Coronary artery (tissue), 2 donors: ENCODE measurements around the gene TBX18.
A peak's percentile ranks its signal among the peaks of the same experiment; 100 is the strongest.

Source experiments
- DNase-seq: peaks from one replicate; pipeline ENCODE4 v3.0.0-alpha.2; 2017; ENCODE audit warnings: low spot score
- H3K27ac ChIP-seq, 2 donors: fragments of 200-600 bp; sonication (generic); one replicate each; pipeline ENCODE4 v1.5.1; 2016 to 2019
- H3K4me3 ChIP-seq: fragments of 200-600 bp; sonication (generic); 2 replicates; pipeline ENCODE4 v1.5.1; 2016; ENCODE audit warnings: mild to moderate bottlenecking, moderate library complexity
- TF ChIP-seq, protein P1 (sequence below): fragments of 200-600 bp; sonication (generic); IDR thresholded peaks from one replicate; pipeline ENCODE4 v1.5.1; 2019; ENCODE audit warnings: antibody characterized with exemption

Gene TBX18

DNA sequence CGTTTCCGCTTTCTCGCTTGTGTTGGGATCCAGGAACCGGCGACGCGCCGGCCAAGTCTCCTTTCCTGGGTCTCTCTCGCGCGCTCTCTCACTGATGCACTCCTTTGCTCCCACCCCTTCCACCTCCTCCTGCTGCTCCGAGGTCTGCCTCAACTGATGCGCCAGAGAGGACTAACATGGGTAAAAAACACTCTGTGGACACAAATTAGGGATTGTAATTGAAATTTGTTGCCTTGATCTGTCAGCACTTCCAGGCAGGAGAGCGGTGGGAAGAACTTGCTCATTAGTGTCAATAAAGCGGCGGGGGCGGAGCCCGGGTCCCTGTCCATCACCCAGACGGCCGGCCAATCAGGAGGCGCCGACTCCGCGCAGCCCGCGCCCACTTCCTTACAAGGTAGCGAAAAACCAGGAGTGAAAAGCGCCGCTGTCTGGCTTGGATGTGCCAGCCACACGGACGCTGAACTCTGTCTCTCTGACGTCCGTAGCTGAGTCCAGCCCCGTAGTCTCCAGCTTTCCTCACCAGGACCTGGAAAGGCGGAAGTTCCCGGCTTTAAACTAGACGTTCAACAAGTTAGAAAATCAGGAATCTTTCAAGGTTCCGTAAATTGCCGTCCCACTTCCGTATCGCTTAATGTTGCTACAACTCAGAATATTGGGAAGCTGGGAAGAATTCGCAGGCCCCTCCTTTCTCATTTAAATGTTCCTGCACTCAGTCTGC is at the start of gene TBX18:
Gene TBX18 (minus strand): TSS at position 267 of the 718 bp plus-strand sequence. CDS start 417 bp downstream, outside the sequence.
- DNase-seq, result peak; percentile 99
- H3K4me3 ChIP-seq, result peak within 1 kb of the TSS; percentile 82
- peak within 1 kb of the TSS; percentile 96 to 99 for H3K27ac ChIP-seq
- TF ChIP-seq, protein P1, sequence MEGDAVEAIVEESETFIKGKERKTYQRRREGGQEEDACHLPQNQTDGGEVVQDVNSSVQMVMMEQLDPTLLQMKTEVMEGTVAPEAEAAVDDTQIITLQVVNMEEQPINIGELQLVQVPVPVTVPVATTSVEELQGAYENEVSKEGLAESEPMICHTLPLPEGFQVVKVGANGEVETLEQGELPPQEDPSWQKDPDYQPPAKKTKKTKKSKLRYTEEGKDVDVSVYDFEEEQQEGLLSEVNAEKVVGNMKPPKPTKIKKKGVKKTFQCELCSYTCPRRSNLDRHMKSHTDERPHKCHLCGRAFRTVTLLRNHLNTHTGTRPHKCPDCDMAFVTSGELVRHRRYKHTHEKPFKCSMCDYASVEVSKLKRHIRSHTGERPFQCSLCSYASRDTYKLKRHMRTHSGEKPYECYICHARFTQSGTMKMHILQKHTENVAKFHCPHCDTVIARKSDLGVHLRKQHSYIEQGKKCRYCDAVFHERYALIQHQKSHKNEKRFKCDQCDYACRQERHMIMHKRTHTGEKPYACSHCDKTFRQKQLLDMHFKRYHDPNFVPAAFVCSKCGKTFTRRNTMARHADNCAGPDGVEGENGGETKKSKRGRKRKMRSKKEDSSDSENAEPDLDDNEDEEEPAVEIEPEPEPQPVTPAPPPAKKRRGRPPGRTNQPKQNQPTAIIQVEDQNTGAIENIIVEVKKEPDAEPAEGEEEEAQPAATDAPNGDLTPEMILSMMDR, result no peak

DNA sequence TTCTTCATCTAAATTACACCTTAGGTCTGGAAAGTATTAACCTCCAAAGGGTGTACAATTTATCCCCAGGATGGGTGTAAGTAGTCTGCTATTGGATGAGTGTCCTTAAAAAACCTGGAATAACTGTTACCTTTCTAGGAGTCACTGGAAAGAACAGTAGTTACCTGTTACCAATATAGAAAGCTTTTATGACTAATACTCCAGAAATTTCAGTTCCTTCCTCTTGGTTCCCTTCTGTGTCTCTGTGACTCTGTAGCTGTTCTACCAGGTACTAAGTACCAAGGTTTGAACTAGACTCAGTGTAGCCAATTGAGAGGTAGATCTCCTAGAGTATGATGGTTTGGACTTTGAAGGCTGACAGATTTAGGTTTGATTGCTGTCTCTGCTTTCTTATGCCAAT is 47.0 kb upstream of the TBX18 start:
- Histone ChIP-seq H3K27ac (no peak overlapping the region), H3K4me3 (no peak overlapping the region)
- DNase-seq, result no peak
- TF ChIP-seq, protein P1, result no peak

DNA sequence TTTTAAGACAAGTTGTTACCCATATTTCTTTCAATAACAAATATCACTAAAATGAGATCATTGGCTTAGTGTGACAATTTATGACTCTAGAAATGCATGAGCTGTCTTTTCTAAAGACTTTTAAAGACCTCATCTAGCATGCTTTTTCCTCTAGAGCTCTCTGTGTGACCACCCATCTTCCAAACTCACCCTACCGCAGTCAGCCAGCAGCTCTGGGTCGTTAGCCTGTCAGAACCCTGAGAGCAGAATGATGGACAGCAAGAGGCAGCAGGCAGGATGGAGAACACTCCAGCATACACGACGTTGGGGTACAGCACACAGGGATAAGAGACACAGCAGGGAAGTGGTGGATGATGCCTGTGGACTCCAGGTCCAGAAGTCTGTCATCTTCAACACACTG is 45.1 kb upstream of the TBX18 start:
- Histone ChIP-seq H3K27ac (no peak overlapping the region), H3K4me3 (no peak overlapping the region)
- TF ChIP-seq, protein P1, result no peak
- DNase-seq, result no peak

DNA sequence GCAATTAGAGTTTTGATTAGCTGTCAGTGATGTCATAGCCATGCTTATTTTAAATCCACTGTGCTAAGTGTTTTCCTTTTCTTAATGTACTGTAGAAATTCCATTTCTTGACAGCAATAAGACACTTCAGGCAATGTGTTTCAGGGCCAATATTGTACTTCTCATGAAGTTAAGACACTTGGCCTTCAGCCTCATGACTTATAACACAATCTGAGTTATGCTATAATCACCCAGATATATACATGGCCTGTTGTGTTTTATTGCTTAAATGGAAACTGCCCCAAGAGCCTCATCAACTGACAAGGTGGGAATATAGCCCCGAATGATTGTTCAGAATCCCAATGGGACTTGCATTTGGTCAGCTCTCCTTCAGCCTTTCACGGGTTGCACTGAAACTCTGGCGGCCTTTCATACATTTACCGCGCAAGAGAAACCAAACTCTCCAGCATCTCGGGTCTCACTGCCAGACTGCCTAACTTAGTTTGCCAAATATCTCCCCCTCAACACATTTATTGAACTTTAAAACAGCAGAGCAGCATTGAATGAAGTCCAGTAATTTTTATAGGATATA is 44.2 kb upstream of the TBX18 start:
- TF ChIP-seq, protein P1, result no peak
- no peak overlapping the region for H3K4me3 ChIP-seq
- DNase-seq, result no peak
- H3K27ac ChIP-seq, result no peak overlapping the region

DNA sequence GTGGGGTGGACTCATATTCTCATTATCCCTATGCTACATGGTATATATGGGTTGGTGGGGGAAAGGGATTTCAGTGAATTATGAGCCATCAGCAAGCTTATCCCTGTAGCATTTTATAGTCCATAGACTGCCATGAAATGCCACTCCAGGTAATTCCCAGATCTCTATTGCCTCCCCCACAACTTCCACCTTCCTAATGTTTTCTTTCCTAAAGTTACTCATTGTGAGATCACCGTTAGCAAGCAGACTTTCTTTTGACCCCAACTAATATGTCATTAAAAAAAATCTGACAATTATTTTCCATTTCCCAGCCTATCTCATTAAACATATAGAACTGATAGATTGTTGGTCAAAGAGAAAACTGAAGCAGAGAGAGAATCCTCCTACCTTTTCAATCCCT is 40.7 kb upstream of the TBX18 start:
- TF ChIP-seq, protein P1, result no peak
- no peak for DNase-seq
- Histone ChIP-seq H3K27ac (no peak overlapping the region), H3K4me3 (no peak overlapping the region)

DNA sequence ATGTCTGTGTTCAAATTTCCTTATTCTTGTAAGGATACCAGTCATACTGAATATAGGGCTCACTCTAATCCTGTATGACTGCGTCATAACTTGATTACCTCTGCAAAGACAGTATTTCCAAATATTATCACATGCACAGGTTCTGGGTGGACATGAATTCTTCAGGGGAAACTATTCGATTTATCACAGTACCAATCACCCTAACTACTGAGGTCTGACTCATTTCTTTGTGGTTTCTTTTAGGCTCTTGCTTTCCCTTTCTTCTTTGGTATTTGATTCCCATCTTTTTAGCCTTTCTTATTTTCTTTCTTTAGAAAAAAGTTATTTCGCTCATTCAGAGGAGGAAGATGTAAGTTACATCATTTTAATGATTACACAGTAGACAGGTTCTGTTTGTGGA is 40.3 kb upstream of the TBX18 start:
- no peak overlapping the region for H3K27ac ChIP-seq
- H3K4me3 ChIP-seq, result no peak overlapping the region
- TF ChIP-seq, protein P1, result no peak
- no peak for DNase-seq

DNA sequence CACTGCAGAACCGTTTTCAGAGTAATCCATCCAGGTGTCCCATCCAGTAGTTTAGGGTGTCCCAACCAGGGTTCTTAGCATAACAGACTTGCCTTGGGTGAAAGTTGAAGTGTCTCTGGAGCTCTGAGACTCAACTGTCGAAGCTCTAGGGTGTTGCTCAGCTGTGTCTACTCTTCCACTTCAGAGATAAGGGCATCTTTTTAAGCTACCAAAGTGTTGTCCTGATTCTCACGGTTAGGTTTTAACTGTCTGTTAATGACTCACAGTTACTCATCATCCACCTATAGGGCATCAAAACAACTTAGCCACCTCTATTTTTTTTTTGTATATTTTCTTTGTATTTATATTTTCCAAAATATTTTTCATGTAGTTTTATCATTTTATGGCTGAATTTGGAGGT is 36.9 kb upstream of the TBX18 start:
- H3K4me3 ChIP-seq, result no peak overlapping the region
- TF ChIP-seq, protein P1, result no peak

More for the DNA sequence above, 36.9 kb upstream of the TBX18 start:
- no peak for DNase-seq
- H3K27ac ChIP-seq, result no peak overlapping the region
